Panc1 (cell line): ENCODE results near the gene CEBPE.

Source experiments
- CTCF ChIP-seq: fragments of 450-650 bp; IDR thresholded peaks from 2 replicates; pipeline ENCODE4 v1.5.1; 2017; ENCODE audit warnings: mild to moderate bottlenecking
- TCF7L2 ChIP-seq: IDR thresholded peaks from 2 replicates; pipeline ENCODE4 v1.6.1; 2011; ENCODE audit warnings: mild to moderate bottlenecking, low read depth, low read length, inconsistent platforms

- no peak for TF ChIP-seq TCF7L2
- TF ChIP-seq CTCF: no peak
Measured at GRCh38 chr14:23124337-23124954, 5.4 kb upstream of the CEBPE start.
